Gastrocnemius medialis (tissue), 4 donors: ENCODE results near the gene HSCB.

Experiments used
- CTCF ChIP-seq, 5 experiments: fragments of 450-650 bp in 3 of 5; fragments of 200-600 bp in 2 of 5; sonication (generic) in 2 of 5; IDR thresholded peaks in 4 of 5; conservative IDR thresholded peaks in 1 of 5; 1 replicate in 4 of 5; 2 replicates in 1 of 5; pipeline ENCODE4 v1.5.1; 2016 to 2019; ENCODE audit warnings: antibody characterized with exemption in 5 of 5, mild to moderate bottlenecking in 3 of 5, moderate library complexity in 3 of 5
- POLR2A ChIP-seq, 2 donors: fragments of 450-650 bp; IDR thresholded peaks; one replicate each; pipeline ENCODE4 v1.6.1; 2017; ENCODE audit warnings: antibody characterized with exemption in 2 of 2, mild to moderate bottlenecking in 2 of 2, moderate library complexity in 2 of 2

- TF ChIP-seq POLR2A (IDR thresholded peaks at IDR 0.05) (no peak), CTCF (IDR thresholded peaks at IDR 0.05 in 4 of 5, conservative IDR thresholded peaks at IDR 0.05 in 1 of 5) (no peak)
Observed at GRCh38 chr22:28771195-28771791, 29.5 kb downstream of the HSCB start.
